Right lobe of liver (tissue), 6 donors: Measurements from ENCODE around the gene DLGAP4. TPM values are rescaled to one million over a fixed set of nuclear protein-coding genes. Genes with fewer than 3 reads are reported as not detected.

Experiments used
- ATAC-seq, 4 donors: fragments of 200-7000 bp; cut with Tn5 transposase; one replicate each; pipeline ENCODE4 v1.9.1; 2020; ENCODE audit warnings: mild to moderate bottlenecking in 4 of 4, moderate library complexity in 4 of 4
- DNase-seq, 3 donors: peaks; one replicate each; pipeline ENCODE4 v3.0.0-alpha.2; 2020
- H3K27ac ChIP-seq, 3 donors: fragments of 200-600 bp; one replicate each; pipeline ENCODE4 v1.8.0; 2022
- H3K27me3 ChIP-seq, 2 donors: fragments of 200-600 bp; one replicate each; pipeline ENCODE4 v1.8.0; 2022
- H3K36me3 ChIP-seq, 4 donors: fragments of 200-600 bp; sonication (generic) in 1 of 4; one replicate each; pipeline versions ENCODE4 v1.5.1 to v1.8.0; 2017 to 2022; ENCODE audit warnings: control low read depth in 1 of 4
- H3K4me1 ChIP-seq, 4 donors: fragments of 200-600 bp; sonication (generic) in 1 of 4; one replicate each; pipeline versions ENCODE4 v1.5.1 to v1.8.0; 2017 to 2022; ENCODE audit warnings: control low read depth in 1 of 4
- H3K4me3 ChIP-seq, 3 donors: fragments of 200-600 bp; one replicate each; pipeline ENCODE4 v1.8.0; 2022
- H3K9me3 ChIP-seq, 4 donors: fragments of 200-600 bp; sonication (generic) in 1 of 4; one replicate each; pipeline versions ENCODE4 v1.5.1 to v1.8.0; 2017 to 2022; ENCODE audit warnings: control low read depth in 1 of 4
- POLR2A ChIP-seq: fragments of 450-650 bp; IDR thresholded peaks from one replicate; pipeline ENCODE4 v1.6.1; 2017; ENCODE audit warnings: antibody characterized with exemption, mild to moderate bottlenecking
- WGBS: methylation state at CpG from one replicate; pipeline ENCODE4 v1.1.6; 2018; ENCODE audit warnings: low coverage, low lambda C conversion rate; ENCODE audit not compliant: insufficient coverage; ENCODE audit errors: missing lambda C conversion rate; 5-methylcytosine and 5-hydroxymethylcytosine counted together
- intact Hi-C, 2 donors: fragments of 100-400 bp; cut with DNase I; formaldehyde crosslinking; loops; one replicate each; pipeline versions ENCODE4 v1.11.2 to v1.14.1; 2022
- total RNA-seq, 6 experiments: library from RNA; depleted of rRNA in 2 of 6; stranded (reverse); fragments of >200 nt in 2 of 6; fragmentation: NEBNext Ultra II Directional in 3 of 6; extraction: Animal tissue kit (Norgen Biotek cat#: 25700) in 3 of 6; gene quantifications; one replicate each; pipeline versions ENCODE4 v1.1.0 to v1.2.4, GENCODE V29; 2016 to 2023
- TF ChIP-seq, protein P1 (sequence below), 4 donors: fragments of 200-600 bp in 3 of 4; fragments of 450-650 bp in 1 of 4; IDR thresholded peaks; one replicate each; pipeline versions ENCODE4 v1.5.1 to v1.8.0; 2016 to 2022; ENCODE audit warnings: antibody characterized with exemption in 4 of 4, mild to moderate bottlenecking in 2 of 4
- donor health status: DM: no; HTN: yes; CAD: no.
- donor health status: DM: no; HTN: no; CAD: no.
- donor health status: DM: no; HTN: no; CAD: no.
- donor health status: DM: no; HTN: yes; CAD: no.
- donor health status: DM: no; HTN: yes; CAD: no.

The DLGAP4 gene
- total RNA-seq, 6 experiments from 2014 or later: 15.5 to 35.1 (median 23.2) TPM

- H3K4me1 ChIP-seq: peaks cover 0 to 56% (median 23%) of the 10 kb centered on the region in 4 donors
- peak overlapping the region in 1 of 3 donors; percentile 3 for H3K27ac ChIP-seq
- 70% methylated on average over 9 of the region's 12 CpGs for WGBS
- H3K9me3 ChIP-seq: no peaks in the 10 kb centered on the region
- no peak for DNase-seq
- no peaks in the 10 kb centered on the region for H3K27me3 ChIP-seq
- TF ChIP-seq, protein P1, sequence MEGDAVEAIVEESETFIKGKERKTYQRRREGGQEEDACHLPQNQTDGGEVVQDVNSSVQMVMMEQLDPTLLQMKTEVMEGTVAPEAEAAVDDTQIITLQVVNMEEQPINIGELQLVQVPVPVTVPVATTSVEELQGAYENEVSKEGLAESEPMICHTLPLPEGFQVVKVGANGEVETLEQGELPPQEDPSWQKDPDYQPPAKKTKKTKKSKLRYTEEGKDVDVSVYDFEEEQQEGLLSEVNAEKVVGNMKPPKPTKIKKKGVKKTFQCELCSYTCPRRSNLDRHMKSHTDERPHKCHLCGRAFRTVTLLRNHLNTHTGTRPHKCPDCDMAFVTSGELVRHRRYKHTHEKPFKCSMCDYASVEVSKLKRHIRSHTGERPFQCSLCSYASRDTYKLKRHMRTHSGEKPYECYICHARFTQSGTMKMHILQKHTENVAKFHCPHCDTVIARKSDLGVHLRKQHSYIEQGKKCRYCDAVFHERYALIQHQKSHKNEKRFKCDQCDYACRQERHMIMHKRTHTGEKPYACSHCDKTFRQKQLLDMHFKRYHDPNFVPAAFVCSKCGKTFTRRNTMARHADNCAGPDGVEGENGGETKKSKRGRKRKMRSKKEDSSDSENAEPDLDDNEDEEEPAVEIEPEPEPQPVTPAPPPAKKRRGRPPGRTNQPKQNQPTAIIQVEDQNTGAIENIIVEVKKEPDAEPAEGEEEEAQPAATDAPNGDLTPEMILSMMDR (IDR thresholded peaks at IDR 0.05): no peak
- no peak for TF ChIP-seq POLR2A
- intact Hi-C loops: no loop called here
- H3K4me3 ChIP-seq: no peak overlapping the region
- ATAC-seq: no peak
- no peaks in the 10 kb centered on the region for H3K36me3 ChIP-seq
Observed at GRCh38 chr20:36465109-36466080, 159.3 kb downstream of the DLGAP4 start.

GRCh38 chr20:36466089-36466488 is 159.9 kb downstream of the DLGAP4 start:
- H3K36me3 ChIP-seq: no peaks in the 10 kb centered on the region
- ATAC-seq: no peak
- no peak overlapping the region for H3K4me3 ChIP-seq
- no peak for TF ChIP-seq POLR2A
- TF ChIP-seq, protein P1 (IDR thresholded peaks at IDR 0.05): no peak
- no peak for DNase-seq
- intact Hi-C loops: no loop called here
- H3K9me3 ChIP-seq: no peaks in the 10 kb centered on the region
- no peaks in the 10 kb centered on the region for H3K27me3 ChIP-seq
- H3K27ac ChIP-seq: peak overlapping the region in 1 of 3 donors; percentile 3
- WGBS: 86% methylated on average over 1 of the region's 3 CpGs
- H3K4me1 ChIP-seq: peaks cover 0 to 62% (median 23%) of the 10 kb centered on the region in 4 donors

DNA sequence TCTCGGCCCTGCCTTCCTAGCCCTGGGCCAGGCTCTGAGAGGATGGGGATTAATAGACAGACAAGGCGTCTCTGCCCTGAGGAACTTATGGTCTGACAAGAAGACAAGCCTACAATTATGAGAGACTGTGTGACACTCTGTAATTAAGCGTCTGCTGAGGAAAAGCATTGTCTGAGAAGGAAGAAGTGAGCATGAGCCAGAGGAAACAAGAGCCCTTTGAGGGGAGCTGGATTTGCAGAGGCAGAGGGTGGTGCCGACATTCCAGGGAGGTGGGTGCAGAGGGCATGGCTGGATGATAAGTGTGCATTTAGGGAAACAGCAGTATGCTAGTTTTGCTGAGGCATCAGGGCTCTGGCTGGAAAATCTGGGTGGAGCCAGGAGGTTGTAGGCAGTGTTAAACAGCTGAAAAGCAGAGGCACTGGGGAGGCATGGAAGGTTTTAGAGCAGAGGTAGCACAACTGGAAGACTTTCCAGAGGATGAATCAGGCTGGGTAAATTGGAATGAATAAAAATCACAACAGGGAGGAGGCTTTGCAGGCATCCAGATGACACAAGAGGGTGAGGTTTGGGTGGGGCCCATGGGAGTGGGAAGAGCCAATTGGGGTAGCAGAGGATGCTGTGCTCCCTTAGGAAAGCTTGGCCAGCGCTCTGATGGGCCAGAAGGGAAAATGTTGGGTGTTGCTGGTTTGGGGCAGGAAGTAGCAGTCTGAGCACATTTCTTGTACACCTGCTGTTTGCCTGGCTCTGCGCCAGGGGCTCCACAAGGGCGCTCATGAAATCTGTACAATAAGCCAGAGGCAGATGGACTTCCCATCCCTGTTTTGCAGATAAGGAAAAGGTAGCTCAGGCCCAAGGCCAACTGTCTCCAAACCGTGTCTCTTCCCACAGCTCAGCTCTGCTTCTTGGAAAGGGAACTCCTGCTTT is 161.2 kb downstream of the DLGAP4 start:
- Histone ChIP-seq H3K27me3 (no peaks in the 10 kb centered on the region), H3K27ac (peak overlapping the region; percentile 40 to 64 (median 45)), H3K4me1 (peaks cover 0 to 74% (median 26%) of the 10 kb centered on the region in 4 donors), H3K9me3 (no peaks in the 10 kb centered on the region), H3K4me3 (no peak overlapping the region), H3K36me3 (no peaks in the 10 kb centered on the region)
- ATAC-seq (peak in 3 of 4 donors; percentile 5 to 39 (median 17)), DNase-seq (peak; percentile 59 to 73 (median 67))
- intact Hi-C loops: no loop called here
- TF ChIP-seq, protein P1 (IDR thresholded peaks at IDR 0.05): no peak
- TF ChIP-seq POLR2A: no peak
- 48% methylated on average over 7 of the region's 8 CpGs for WGBS

- H3K4me3 ChIP-seq: no peak overlapping the region
- no peak for TF ChIP-seq POLR2A
- TF ChIP-seq, protein P1 (IDR thresholded peaks at IDR 0.05): no peak
- ATAC-seq (peak; percentile 70 to 81 (median 76)), DNase-seq (peak; percentile 62 to 66 (median 65))
- H3K9me3 ChIP-seq: no peaks in the 10 kb centered on the region
- intact Hi-C loops: no loop called here
- WGBS: 37% methylated on average over 6 of the region's 10 CpGs
- peak overlapping the region; percentile 40 to 64 (median 45) for H3K27ac ChIP-seq
- H3K4me1 ChIP-seq: peaks cover 0 to 67% (median 26%) of the 10 kb centered on the region in 4 donors
- no peaks in the 10 kb centered on the region for H3K27me3 ChIP-seq
- no peaks in the 10 kb centered on the region for H3K36me3 ChIP-seq
Observed at GRCh38 chr20:36468149-36469000, 162.2 kb downstream of the DLGAP4 start.
